ENCODE data around the gene RC3H2. TPM values are rescaled to one million over a fixed set of nuclear protein-coding genes. Genes with fewer than 3 reads are reported as not detected.

RC3H2 gene
- total RNA-seq, 1 experiment from 2014 or later: 57.6 TPM

GRCh38 chr9:122797316-122798063, 107.7 kb downstream of the RC3H2 start:
- Histone ChIP-seq H3K27me3 (ENCODE audit: control insufficient read depth, insufficient read depth, low read length) (no peaks in the 10 kb centered on the region), H3K4me1 (ENCODE audit: control insufficient read depth, insufficient read depth, low read length) (no peaks in the 10 kb centered on the region), H3K4me3 (ENCODE audit: low read depth in 2 of 2, low read length in 2 of 2) (no peak overlapping the region), H3K9me3 (ENCODE audit: control insufficient read depth, insufficient read depth, low read depth, low read length) (no peaks in the 10 kb centered on the region), H3K27ac (ENCODE audit: low read length) (no peak overlapping the region), H3K36me3 (ENCODE audit: control insufficient read depth, insufficient read depth, low read length) (no peaks in the 10 kb centered on the region)
- ChIA-PET CTCF (no interaction called here), POLR2A (no interaction called here)
- intact Hi-C loops (cut with micrococcal nuclease; ENCODE audit: unreplicated experiment) (no loop called here), in situ Hi-C loops (cut with HindIII; ENCODE audit: low pct_unique_long_range_greater_than_20kb, low sequenced_read_pairs) (no loop called here)
- ATAC-seq (no peak; the same call in 1 of the 2 replicates), DNase-seq (ENCODE audit: low read depth, low spot score) (no peak)
- BruUV-seq (replicated peaks): no TSS peak
- TF ChIP-seq, protein P1, sequence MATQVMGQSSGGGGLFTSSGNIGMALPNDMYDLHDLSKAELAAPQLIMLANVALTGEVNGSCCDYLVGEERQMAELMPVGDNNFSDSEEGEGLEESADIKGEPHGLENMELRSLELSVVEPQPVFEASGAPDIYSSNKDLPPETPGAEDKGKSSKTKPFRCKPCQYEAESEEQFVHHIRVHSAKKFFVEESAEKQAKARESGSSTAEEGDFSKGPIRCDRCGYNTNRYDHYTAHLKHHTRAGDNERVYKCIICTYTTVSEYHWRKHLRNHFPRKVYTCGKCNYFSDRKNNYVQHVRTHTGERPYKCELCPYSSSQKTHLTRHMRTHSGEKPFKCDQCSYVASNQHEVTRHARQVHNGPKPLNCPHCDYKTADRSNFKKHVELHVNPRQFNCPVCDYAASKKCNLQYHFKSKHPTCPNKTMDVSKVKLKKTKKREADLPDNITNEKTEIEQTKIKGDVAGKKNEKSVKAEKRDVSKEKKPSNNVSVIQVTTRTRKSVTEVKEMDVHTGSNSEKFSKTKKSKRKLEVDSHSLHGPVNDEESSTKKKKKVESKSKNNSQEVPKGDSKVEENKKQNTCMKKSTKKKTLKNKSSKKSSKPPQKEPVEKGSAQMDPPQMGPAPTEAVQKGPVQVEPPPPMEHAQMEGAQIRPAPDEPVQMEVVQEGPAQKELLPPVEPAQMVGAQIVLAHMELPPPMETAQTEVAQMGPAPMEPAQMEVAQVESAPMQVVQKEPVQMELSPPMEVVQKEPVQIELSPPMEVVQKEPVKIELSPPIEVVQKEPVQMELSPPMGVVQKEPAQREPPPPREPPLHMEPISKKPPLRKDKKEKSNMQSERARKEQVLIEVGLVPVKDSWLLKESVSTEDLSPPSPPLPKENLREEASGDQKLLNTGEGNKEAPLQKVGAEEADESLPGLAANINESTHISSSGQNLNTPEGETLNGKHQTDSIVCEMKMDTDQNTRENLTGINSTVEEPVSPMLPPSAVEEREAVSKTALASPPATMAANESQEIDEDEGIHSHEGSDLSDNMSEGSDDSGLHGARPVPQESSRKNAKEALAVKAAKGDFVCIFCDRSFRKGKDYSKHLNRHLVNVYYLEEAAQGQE (IDR thresholded peaks at IDR 0.05; ENCODE audit: insufficient read depth in 1 of 2, low read depth in 2 of 2, low read length in 1 of 2): no peak
- TF ChIP-seq POLR2AphosphoS5 (IDR thresholded peaks at IDR 0.05; ENCODE audit: low read depth, low read length) (no peak), SIN3A (IDR thresholded peaks at IDR 0.05; ENCODE audit: borderline replicate concordance, insufficient read depth, low read depth, low read length) (no peak), TCF7L2 (IDR thresholded peaks at IDR 0.05; ENCODE audit: low read depth, low read length) (no peak)
- TF ChIP-seq, protein P2, sequence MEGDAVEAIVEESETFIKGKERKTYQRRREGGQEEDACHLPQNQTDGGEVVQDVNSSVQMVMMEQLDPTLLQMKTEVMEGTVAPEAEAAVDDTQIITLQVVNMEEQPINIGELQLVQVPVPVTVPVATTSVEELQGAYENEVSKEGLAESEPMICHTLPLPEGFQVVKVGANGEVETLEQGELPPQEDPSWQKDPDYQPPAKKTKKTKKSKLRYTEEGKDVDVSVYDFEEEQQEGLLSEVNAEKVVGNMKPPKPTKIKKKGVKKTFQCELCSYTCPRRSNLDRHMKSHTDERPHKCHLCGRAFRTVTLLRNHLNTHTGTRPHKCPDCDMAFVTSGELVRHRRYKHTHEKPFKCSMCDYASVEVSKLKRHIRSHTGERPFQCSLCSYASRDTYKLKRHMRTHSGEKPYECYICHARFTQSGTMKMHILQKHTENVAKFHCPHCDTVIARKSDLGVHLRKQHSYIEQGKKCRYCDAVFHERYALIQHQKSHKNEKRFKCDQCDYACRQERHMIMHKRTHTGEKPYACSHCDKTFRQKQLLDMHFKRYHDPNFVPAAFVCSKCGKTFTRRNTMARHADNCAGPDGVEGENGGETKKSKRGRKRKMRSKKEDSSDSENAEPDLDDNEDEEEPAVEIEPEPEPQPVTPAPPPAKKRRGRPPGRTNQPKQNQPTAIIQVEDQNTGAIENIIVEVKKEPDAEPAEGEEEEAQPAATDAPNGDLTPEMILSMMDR (IDR thresholded peaks at IDR 0.05): no peak

Other genes starting within 250 kb of the RC3H2 start
- not detected for gene OR1B1, start 247.7 kb downstream of the RC3H2 start, total RNA-seq (2021; ENCODE audit: unreplicated experiment)
- gene OR1L1, start 243.6 kb downstream of the RC3H2 start, total RNA-seq (2021; ENCODE audit: unreplicated experiment): not detected
- not detected for gene OR1L3, start 230.2 kb downstream of the RC3H2 start, total RNA-seq (2021; ENCODE audit: unreplicated experiment)
- not detected for gene OR1L4, start 181.4 kb downstream of the RC3H2 start, total RNA-seq (2021; ENCODE audit: unreplicated experiment)
- gene OR1L6, start 163.1 kb downstream of the RC3H2 start, total RNA-seq (2021; ENCODE audit: unreplicated experiment): not detected
- not detected for gene OR5C1, start 116.4 kb downstream of the RC3H2 start, total RNA-seq (2021; ENCODE audit: unreplicated experiment)
- gene OR1K1, start 105.2 kb downstream of the RC3H2 start, total RNA-seq (2021; ENCODE audit: unreplicated experiment): not detected
- 12.4 TPM for gene PDCL, start 76.8 kb downstream of the RC3H2 start, total RNA-seq (2021; ENCODE audit: unreplicated experiment)
- 5.9 TPM for gene ZBTB6, start 8.0 kb upstream of the RC3H2 start, total RNA-seq (2021; ENCODE audit: unreplicated experiment)
- gene ZBTB26, start 26.2 kb upstream of the RC3H2 start, total RNA-seq (2021; ENCODE audit: unreplicated experiment): 4.5 TPM
- gene RABGAP1, start 35.7 kb upstream of the RC3H2 start, total RNA-seq (2021; ENCODE audit: unreplicated experiment): 41.4 TPM
- not detected for gene GPR21, start 128.3 kb upstream of the RC3H2 start, total RNA-seq (2021; ENCODE audit: unreplicated experiment)

Data from Panc1 (cell line).